Neural progenitor cell (in vitro differentiated cells): ENCODE results near the gene KCNA5. TPM values are rescaled to one million over a fixed set of nuclear protein-coding genes. Genes with fewer than 3 reads are reported as not detected.

Experiments
- DNase-seq: peaks from one replicate; pipeline ENCODE4 v3.0.0-alpha.2; 2016; ENCODE audit warnings: low spot score
- H2AFZ ChIP-seq: fragments of 200-600 bp; sonication (generic); replicated peaks from 2 replicates; pipeline ENCODE4 v1.6.1; 2016; ENCODE audit warnings: antibody characterized with exemption
- H3F3A ChIP-seq: fragments of 200-600 bp; sonication (generic); 2 replicates; pipeline ENCODE4 v1.6.1; 2016; ENCODE audit warnings: antibody characterized with exemption, low read depth
- H3K27ac ChIP-seq: fragments of 200-600 bp; sonication (generic); 2 replicates; pipeline ENCODE4 v1.5.1; 2016; ENCODE audit warnings: mild to moderate bottlenecking
- H3K27me3 ChIP-seq: fragments of 200-600 bp; sonication (generic); 2 replicates; pipeline ENCODE4 v1.6.1; 2016; ENCODE audit warnings: mild to moderate bottlenecking, moderate library complexity
- H3K36me3 ChIP-seq: fragments of 200-600 bp; sonication (generic); 2 replicates; pipeline ENCODE4 v1.5.1; 2016
- H3K4me1 ChIP-seq: fragments of 200-600 bp; sonication (generic); 2 replicates; pipeline ENCODE4 v1.6.1; 2016; ENCODE audit warnings: mixed run types
- H3K4me2 ChIP-seq: fragments of 200-600 bp; sonication (generic); 2 replicates; pipeline ENCODE4 v1.6.1; 2016
- H3K4me3 ChIP-seq: fragments of 200-600 bp; sonication (generic); 2 replicates; pipeline ENCODE4 v1.5.1; 2016
- H3K79me2 ChIP-seq: fragments of 200-600 bp; sonication (generic); 2 replicates; pipeline ENCODE4 v1.6.1; 2016; ENCODE audit warnings: low read depth
- H3K9ac ChIP-seq: fragments of 200-600 bp; sonication (generic); 2 replicates; pipeline ENCODE4 v1.6.1; 2016
- H3K9me3 ChIP-seq: fragments of 200-600 bp; sonication (generic); 2 replicates; pipeline ENCODE4 v1.5.1; 2016; ENCODE audit warnings: low read depth
- H4K20me1 ChIP-seq: fragments of 200-600 bp; sonication (generic); 2 replicates; pipeline ENCODE4 v1.6.1; 2016; ENCODE audit warnings: low read depth
- H3K27ac Mint-ChIP-seq: 3 replicates; pipeline ENCODE4 v1.8.0; 2021; ENCODE audit warnings: mixed read lengths
- H3K27me3 Mint-ChIP-seq: 2 replicates; pipeline ENCODE4 v1.8.0; 2022; ENCODE audit warnings: low read depth, mild to moderate bottlenecking, inconsistent platforms, moderate library complexity, mixed read lengths; ENCODE audit not compliant: insufficient read depth
- H3K36me3 Mint-ChIP-seq: 3 replicates; pipeline ENCODE4 v1.8.0; 2021; ENCODE audit warnings: mixed read lengths
- H3K4me1 Mint-ChIP-seq: 3 replicates; pipeline ENCODE4 v1.8.0; 2021; ENCODE audit warnings: mixed read lengths
- H3K4me3 Mint-ChIP-seq: 3 replicates; pipeline ENCODE4 v1.8.0; 2021; ENCODE audit warnings: mild to moderate bottlenecking, moderate library complexity, mixed read lengths
- H3K9me3 Mint-ChIP-seq: 3 replicates; pipeline ENCODE4 v1.8.0; 2020; ENCODE audit warnings: mixed read lengths
- CTCF ChIP-seq: fragments of 200-600 bp; sonication (generic); IDR thresholded peaks from 2 replicates; pipeline ENCODE4 v1.5.1; 2017; ENCODE audit warnings: antibody characterized with exemption, mild to moderate bottlenecking
- EZH2 ChIP-seq: fragments of 200-600 bp; sonication (generic); IDR thresholded peaks from 2 replicates; pipeline ENCODE4 v1.6.1; 2017; ENCODE audit warnings: antibody characterized with exemption, mild to moderate bottlenecking, moderate library complexity
- EZH2phosphoT487 ChIP-seq: fragments of 200-600 bp; sonication (generic); IDR thresholded peaks from 2 replicates; pipeline ENCODE4 v1.6.1; 2017; ENCODE audit warnings: antibody characterized with exemption
- total RNA-seq: library from RNA; depleted of rRNA; stranded (reverse); fragments of >200 nt; gene quantifications from 2 replicates; pipeline ENCODE4 v1.2.3, GENCODE V29; 2015; ENCODE audit warnings: low replicate concordance

The KCNA5 gene
- total RNA-seq, 1 donor from 2014 or later, result 0.19 TPM

- no peak overlapping the region for H3K27ac Mint-ChIP-seq
- Histone ChIP-seq H3K9ac (no peak overlapping the region), H2AFZ (no peak overlapping the region), H3K9me3 (no peaks in the 10 kb centered on the region), H3F3A (no peaks in the 10 kb centered on the region), H3K4me3 (no peak overlapping the region), H4K20me1 (no peaks in the 10 kb centered on the region), H3K79me2 (no peaks in the 10 kb centered on the region), H3K27me3 (no peaks in the 10 kb centered on the region), H3K27ac (no peak overlapping the region), H3K4me1 (peaks cover 5% of the 10 kb centered on the region), H3K36me3 (no peaks in the 10 kb centered on the region), H3K4me2 (no peak overlapping the region)
- H3K4me3 Mint-ChIP-seq, result no peak overlapping the region
- H3K36me3 Mint-ChIP-seq, result no peaks in the 10 kb centered on the region
- no peak for DNase-seq
- no peak for TF ChIP-seq EZH2phosphoT487
- no peak for TF ChIP-seq CTCF
- TF ChIP-seq EZH2, result no peak
- H3K27me3 Mint-ChIP-seq, result peaks cover 3% of the 10 kb centered on the region
- H3K9me3 Mint-ChIP-seq, result no peaks in the 10 kb centered on the region
- peaks cover 11% of the 10 kb centered on the region for H3K4me1 Mint-ChIP-seq
Observed at GRCh38 chr12:5063149-5063548, 19.5 kb downstream of the KCNA5 start.

- Histone ChIP-seq H3K36me3 (no peaks in the 10 kb centered on the region), H3K79me2 (no peaks in the 10 kb centered on the region), H4K20me1 (no peaks in the 10 kb centered on the region), H3K9ac (no peak overlapping the region), H3K4me3 (no peak overlapping the region), H3K9me3 (no peaks in the 10 kb centered on the region), H2AFZ (no peak overlapping the region), H3K27me3 (no peaks in the 10 kb centered on the region), H3F3A (no peaks in the 10 kb centered on the region), H3K4me1 (peaks cover 19% of the 10 kb centered on the region), H3K27ac (no peak overlapping the region), H3K4me2 (no peak overlapping the region)
- DNase-seq, result no peak
- TF ChIP-seq CTCF (no peak), EZH2 (no peak), EZH2phosphoT487 (no peak)
- Mint-ChIP-seq H3K9me3 (no peaks in the 10 kb centered on the region), H3K27me3 (peaks cover 3% of the 10 kb centered on the region), H3K4me1 (peaks cover 17% of the 10 kb centered on the region), H3K27ac (no peak overlapping the region), H3K36me3 (no peaks in the 10 kb centered on the region), H3K4me3 (no peak overlapping the region)
Observed at GRCh38 chr12:5064913-5065490, 21.3 kb downstream of the KCNA5 start.

GRCh38 chr12:5066251-5066650 is 22.6 kb downstream of the KCNA5 start:
- Histone ChIP-seq H3F3A (no peaks in the 10 kb centered on the region), H3K27me3 (no peaks in the 10 kb centered on the region), H3K79me2 (no peaks in the 10 kb centered on the region), H3K9ac (no peak overlapping the region), H3K9me3 (no peaks in the 10 kb centered on the region), H3K4me2 (no peak overlapping the region), H2AFZ (no peak overlapping the region), H3K4me3 (no peak overlapping the region), H4K20me1 (no peaks in the 10 kb centered on the region), H3K36me3 (no peaks in the 10 kb centered on the region), H3K27ac (no peak overlapping the region), H3K4me1 (peaks cover 31% of the 10 kb centered on the region)
- no peak for DNase-seq
- Mint-ChIP-seq H3K36me3 (no peaks in the 10 kb centered on the region), H3K27ac (no peak overlapping the region), H3K27me3 (peaks cover 5% of the 10 kb centered on the region), H3K9me3 (no peaks in the 10 kb centered on the region), H3K4me3 (no peak overlapping the region), H3K4me1 (peaks cover 16% of the 10 kb centered on the region)
- no peak for TF ChIP-seq EZH2phosphoT487
- TF ChIP-seq EZH2, result no peak
- TF ChIP-seq CTCF, result no peak
